ENCODE measurements around the gene NCAM2. TPM values are rescaled to one million over a fixed set of nuclear protein-coding genes. Genes with fewer than 3 reads are reported as not detected.

NCAM2 gene
- total RNA-seq, 1 donor from 2014 or later, result 7.2 TPM

DNA sequence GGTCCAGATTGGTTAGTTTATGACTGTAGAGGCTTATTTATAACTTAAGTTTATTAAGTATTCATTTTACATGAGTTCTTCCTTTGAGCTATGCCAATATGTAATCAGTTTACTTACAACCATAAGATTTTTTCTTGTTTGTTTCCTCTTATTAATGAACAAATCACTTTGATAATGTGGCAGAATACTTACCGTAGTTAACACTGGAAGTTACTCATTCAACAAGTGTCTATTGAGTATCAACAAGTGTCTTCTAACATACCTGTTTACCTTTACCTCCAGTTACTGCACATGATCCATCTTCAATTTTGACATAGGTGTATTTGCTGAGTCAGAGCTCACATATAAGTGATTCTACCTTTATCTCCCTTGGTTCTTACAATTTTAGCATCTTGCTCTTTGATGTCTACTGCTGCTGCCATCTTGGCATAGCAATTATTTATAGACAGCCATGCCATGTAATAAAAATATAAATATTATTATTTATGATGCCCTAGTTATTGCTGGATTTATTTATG, 205.7 kb downstream of the NCAM2 start:
- Histone ChIP-seq H3K9me3 (no peaks in the 10 kb centered on the region), H3K27ac (no peak overlapping the region), H3K36me3 (no peaks in the 10 kb centered on the region), H3K27me3 (no peaks in the 10 kb centered on the region), H3K4me1 (peaks cover 3 to 5% of the 10 kb centered on the region in 2 donors), H3K4me3 (no peak overlapping the region)
- no peak for DNase-seq (ENCODE audit: low spot score in 2 of 2)
- intact Hi-C loops (cut with DNase I), result no loop called here
- no peak for TF ChIP-seq CTCF (IDR thresholded peaks at IDR 0.05)

DNA sequence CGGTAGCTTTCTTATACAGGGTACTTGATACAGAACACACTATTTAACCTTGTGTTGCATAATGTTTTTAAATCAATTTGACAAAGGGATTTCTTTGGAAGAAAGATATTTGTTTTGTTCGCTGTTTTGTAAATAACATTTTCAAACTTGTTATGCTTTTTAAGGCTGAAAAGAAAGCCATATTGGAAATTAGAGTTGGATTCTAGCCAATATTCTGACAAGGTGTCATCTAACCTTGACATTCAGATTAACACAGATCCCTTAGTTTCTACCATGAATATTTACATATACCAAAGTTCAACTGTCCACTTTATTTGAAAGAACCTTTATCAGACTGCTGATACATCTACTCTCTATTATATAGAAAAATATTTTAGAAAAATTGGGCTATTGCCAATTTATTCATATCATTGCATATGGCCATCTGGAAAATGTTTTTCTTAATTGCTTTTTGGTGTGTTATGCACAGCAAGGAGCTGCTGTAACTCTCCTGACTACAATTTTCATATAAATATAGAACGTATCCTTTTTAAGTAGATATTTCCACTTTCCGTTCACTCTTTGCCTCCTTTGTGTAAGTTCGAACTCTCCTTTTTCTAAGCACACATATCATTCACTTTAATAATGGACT, 206.3 kb downstream of the NCAM2 start:
- no peak for DNase-seq (ENCODE audit: low spot score in 2 of 2)
- no peaks in the 10 kb centered on the region for H3K27me3 ChIP-seq
- no peak for TF ChIP-seq CTCF (IDR thresholded peaks at IDR 0.05)

DNA sequence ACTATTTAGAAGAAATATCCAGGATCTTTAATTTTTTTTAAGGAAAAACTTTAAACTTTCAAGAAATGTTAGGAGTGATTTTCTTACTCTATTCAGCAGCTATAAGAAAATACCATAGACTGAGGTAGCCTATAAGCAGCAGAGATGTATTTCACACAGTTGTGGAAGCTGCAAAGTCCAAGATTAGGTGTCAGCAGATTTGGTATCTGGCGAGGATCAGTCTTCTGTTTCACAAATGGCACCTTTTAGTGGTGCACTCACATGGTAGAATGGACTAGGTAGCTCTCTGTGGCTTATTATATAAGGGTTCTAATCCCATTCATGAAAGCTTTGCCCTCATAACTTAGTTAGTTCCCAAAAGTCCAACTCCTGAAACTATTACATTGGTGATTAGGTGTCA, 207.4 kb downstream of the NCAM2 start:
- Histone ChIP-seq H3K36me3 (no peaks in the 10 kb centered on the region), H3K4me3 (no peak overlapping the region), H3K27me3 (no peaks in the 10 kb centered on the region), H3K4me1 (no peaks in the 10 kb centered on the region), H3K9me3 (no peaks in the 10 kb centered on the region), H3K27ac (no peak overlapping the region)
- DNase-seq (ENCODE audit: low spot score in 2 of 2), result no peak
- no peak for TF ChIP-seq CTCF (IDR thresholded peaks at IDR 0.05)
- intact Hi-C loops (cut with DNase I), result no loop called here

More for the DNA sequence above, 206.3 kb downstream of the NCAM2 start:
- Histone ChIP-seq H3K4me1 (peaks cover 2 to 3% of the 10 kb centered on the region in 2 donors), H3K9me3 (no peaks in the 10 kb centered on the region), H3K27ac (no peak overlapping the region), H3K4me3 (no peak overlapping the region), H3K36me3 (no peaks in the 10 kb centered on the region)
- intact Hi-C loops (cut with DNase I), result no loop called here

- intact Hi-C loops (cut with DNase I), result no loop called here
- Histone ChIP-seq H3K4me1 (no peaks in the 10 kb centered on the region), H3K27me3 (no peaks in the 10 kb centered on the region), H3K36me3 (no peaks in the 10 kb centered on the region), H3K9me3 (no peaks in the 10 kb centered on the region), H3K4me3 (no peak overlapping the region), H3K27ac (no peak overlapping the region)
- TF ChIP-seq CTCF (IDR thresholded peaks at IDR 0.05), result no peak
- DNase-seq (ENCODE audit: low spot score in 2 of 2), result no peak
These were observed 212.3 kb downstream of the NCAM2 start for GRCh38 chr21:21210552-21210951.

DNA sequence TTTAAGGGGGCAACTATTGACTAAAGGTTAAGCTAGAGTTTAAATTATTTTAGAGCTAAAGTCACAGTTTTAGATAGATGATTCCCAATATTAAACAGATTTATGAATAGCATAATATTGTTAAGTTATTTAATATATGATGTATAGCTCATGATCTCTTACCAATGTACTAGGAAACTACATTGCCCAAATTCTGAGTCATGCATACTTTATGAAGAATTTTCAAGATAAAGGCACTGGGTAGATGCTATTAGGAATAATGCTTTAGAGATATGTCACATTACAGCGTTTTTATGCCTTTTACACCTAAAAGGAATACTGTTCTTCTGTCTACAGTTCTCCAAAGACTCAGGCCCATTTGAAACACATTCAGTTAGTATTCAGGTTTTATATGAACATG, 215.1 kb downstream of the NCAM2 start:
- DNase-seq (ENCODE audit: low spot score in 2 of 2), result no peak
- Histone ChIP-seq H3K27ac (no peak overlapping the region), H3K9me3 (no peaks in the 10 kb centered on the region), H3K4me3 (no peak overlapping the region), H3K4me1 (no peaks in the 10 kb centered on the region), H3K36me3 (no peaks in the 10 kb centered on the region), H3K27me3 (no peaks in the 10 kb centered on the region)
- intact Hi-C loops (cut with DNase I), result no loop called here
- no peak for TF ChIP-seq CTCF (IDR thresholded peaks at IDR 0.05)
